ENCODE data around the gene RAP2A. TPM values are rescaled to one million over a fixed set of nuclear protein-coding genes. Genes with fewer than 3 reads are reported as not detected.

The RAP2A gene
- total and polyA plus RNA-seq, 10 of the 15 experiments (the other 5 are each of a cell fraction or from before 2014, with no cell fraction given) = 3.5 to 35.1 (median 14.9) TPM

GRCh38 chr13:97474349-97474980 is 40.5 kb downstream of the RAP2A start:
- Histone ChIP-seq H3K9me3 (replicated peaks; ENCODE audit: control insufficient read depth, insufficient read depth, low read length) (no peaks in the 10 kb centered on the region), H3K27me3 (replicated peaks in 1 of 2; ENCODE audit: control insufficient read depth in 2 of 2, insufficient read depth in 2 of 2, low read length in 1 of 2) (no peaks in the 10 kb centered on the region), H3K79me2 (ENCODE audit: control insufficient read depth, insufficient read depth, low read length) (no peaks in the 10 kb centered on the region), H3K4me2 (ENCODE audit: control insufficient read depth, insufficient read depth) (no peak overlapping the region), H3K27ac (ENCODE audit: control insufficient read depth, insufficient read depth) (no peak overlapping the region), H4K20me1 (ENCODE audit: control insufficient read depth, insufficient read depth) (no peaks in the 10 kb centered on the region), H3K36me3 (ENCODE audit: control insufficient read depth in 2 of 2, insufficient read depth in 2 of 2, low read length in 1 of 2) (no peaks in the 10 kb centered on the region), H2AFZ (ENCODE audit: control insufficient read depth, low read depth, low read length) (no peak overlapping the region), H3K9ac (ENCODE audit: control insufficient read depth, insufficient read depth, low read length) (no peak overlapping the region), H3K4me3 (no peak overlapping the region), H3K4me1 (ENCODE audit: control insufficient read depth, insufficient read depth, low read length) (no peaks in the 10 kb centered on the region)
- in situ Hi-C loops (cut with MboI) = no loop called here
- FAIRE-seq = no peak
- ChIA-PET CTCF (interaction anchor here (1.4 kb wide), 2 partner anchors 11 to 100 kb away, joined by 4 read pairs; no protein-coding TSS in a partner anchor), RAD21 (ENCODE audit: unreplicated experiment) (no interaction called here), POLR2A (no interaction called here), SMC1A (ENCODE audit: uncharacterized antibody, unreplicated experiment) (interaction anchor here (2.1 kb wide), 1 partner anchor 12 kb away, joined by 8 read pairs; no protein-coding TSS in a partner anchor)
- intact Hi-C loops (cut with micrococcal nuclease; ENCODE audit: unreplicated experiment) = no loop called here
- 63% methylated on average over 6 of the region's 6 CpGs for WGBS (ENCODE audit: insufficient coverage, insufficient replicate concordance, low lambda C conversion rate, missing lambda C conversion rate)
- no peak for DNase-seq (ENCODE audit: low read depth, low spot score)
- no peak for ATAC-seq
- no TSS peak for BruUV-seq (replicated peaks)
- no peak for TF ChIP-seq CHD2 (IDR thresholded peaks at IDR 0.05; ENCODE audit: borderline replicate concordance, low read depth, low read length)
- no peak for TF ChIP-seq POU2F2 (IDR thresholded peaks at IDR 0.05; ENCODE audit: borderline replicate concordance, low read depth, low read length)
- TF ChIP-seq MAX (IDR thresholded peaks at IDR 0.05; ENCODE audit: low read depth, low read length) = no peak
- TF ChIP-seq ZNF24 (IDR thresholded peaks at IDR 0.05) = no peak
- TF ChIP-seq JUNB (IDR thresholded peaks at IDR 0.05) = no peak
- TF ChIP-seq EED (IDR thresholded peaks at IDR 0.05; ENCODE audit: low read depth) = no peak
- TF ChIP-seq NR2C1 (IDR thresholded peaks at IDR 0.05) = no peak
- no peak for TF ChIP-seq MYB (IDR thresholded peaks at IDR 0.05; ENCODE audit: borderline replicate concordance, low read depth, low read length)
- no peak for TF ChIP-seq ASH2L (IDR thresholded peaks at IDR 0.05; ENCODE audit: borderline replicate concordance, low read depth)
- no peak for TF ChIP-seq POLR2AphosphoS2 (IDR thresholded peaks at IDR 0.05; ENCODE audit: low read depth, low read length)
- no peak for TF ChIP-seq ZBTB11 (CRISPR knock-in tag; IDR thresholded peaks at IDR 0.05)
- no peak for TF ChIP-seq MEF2B (IDR thresholded peaks at IDR 0.05; ENCODE audit: partially characterized antibody, poor library complexity, severe bottlenecking)
- TF ChIP-seq TARDBP (IDR thresholded peaks at IDR 0.05; ENCODE audit: borderline replicate concordance) = no peak
- TF ChIP-seq BCLAF1 (IDR thresholded peaks at IDR 0.05) = no peak
